AG09309 (cell line): Measurements from ENCODE around the gene EXOC4.
"Not testable (repeated sequence)": the region's sequence is repeated elsewhere in the genome, so short reads cannot be mapped to it uniquely, and the experiment has no call there.

Source experiments
- DNase-seq: peaks from one replicate; pipeline ENCODE4 v3.0.0-alpha.2; 2010; ENCODE audit warnings: low read depth
- H3K4me3 ChIP-seq: 2 replicates; pipeline ENCODE4 v1.5.1; 2011; ENCODE audit warnings: mild to moderate bottlenecking, low read depth, low read length, moderate library complexity; ENCODE audit not compliant: control insufficient read depth
- TF ChIP-seq, protein P1 (sequence below): IDR thresholded peaks from 2 replicates; pipeline ENCODE4 v1.5.1; 2011; ENCODE audit warnings: mild to moderate bottlenecking, low read depth, low read length, inconsistent platforms; ENCODE audit not compliant: insufficient read depth, control insufficient read depth; ENCODE audit errors: missing control alignments

EXOC4 gene

GRCh38 chr7:133273227-133273626 lies 20.3 kb downstream of the EXOC4 start:
- TF ChIP-seq, protein P1, sequence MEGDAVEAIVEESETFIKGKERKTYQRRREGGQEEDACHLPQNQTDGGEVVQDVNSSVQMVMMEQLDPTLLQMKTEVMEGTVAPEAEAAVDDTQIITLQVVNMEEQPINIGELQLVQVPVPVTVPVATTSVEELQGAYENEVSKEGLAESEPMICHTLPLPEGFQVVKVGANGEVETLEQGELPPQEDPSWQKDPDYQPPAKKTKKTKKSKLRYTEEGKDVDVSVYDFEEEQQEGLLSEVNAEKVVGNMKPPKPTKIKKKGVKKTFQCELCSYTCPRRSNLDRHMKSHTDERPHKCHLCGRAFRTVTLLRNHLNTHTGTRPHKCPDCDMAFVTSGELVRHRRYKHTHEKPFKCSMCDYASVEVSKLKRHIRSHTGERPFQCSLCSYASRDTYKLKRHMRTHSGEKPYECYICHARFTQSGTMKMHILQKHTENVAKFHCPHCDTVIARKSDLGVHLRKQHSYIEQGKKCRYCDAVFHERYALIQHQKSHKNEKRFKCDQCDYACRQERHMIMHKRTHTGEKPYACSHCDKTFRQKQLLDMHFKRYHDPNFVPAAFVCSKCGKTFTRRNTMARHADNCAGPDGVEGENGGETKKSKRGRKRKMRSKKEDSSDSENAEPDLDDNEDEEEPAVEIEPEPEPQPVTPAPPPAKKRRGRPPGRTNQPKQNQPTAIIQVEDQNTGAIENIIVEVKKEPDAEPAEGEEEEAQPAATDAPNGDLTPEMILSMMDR: no peak
- H3K4me3 ChIP-seq: no peak overlapping the region
- DNase-seq: no peak

DNA sequence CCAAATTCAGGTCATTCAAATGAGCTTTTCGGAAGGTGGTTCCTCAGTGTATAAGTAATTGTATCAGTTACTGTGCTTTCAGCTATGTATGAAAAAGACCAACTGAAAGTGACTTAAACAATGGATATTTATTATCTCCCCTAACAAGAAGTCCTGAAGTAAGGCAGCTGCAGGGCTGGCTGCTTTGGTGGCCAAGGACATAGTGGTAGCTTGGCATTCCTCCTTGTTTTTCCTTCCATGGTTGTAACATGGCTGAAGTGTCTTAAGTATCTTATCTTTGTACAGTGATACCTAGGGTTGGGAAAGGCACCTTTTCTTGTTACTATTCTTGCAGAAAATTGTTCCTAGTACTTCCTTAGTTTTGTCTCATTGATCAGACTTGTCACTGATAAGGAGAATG lies 21.4 kb downstream of the EXOC4 start:
- DNase-seq: no peak

DNA sequence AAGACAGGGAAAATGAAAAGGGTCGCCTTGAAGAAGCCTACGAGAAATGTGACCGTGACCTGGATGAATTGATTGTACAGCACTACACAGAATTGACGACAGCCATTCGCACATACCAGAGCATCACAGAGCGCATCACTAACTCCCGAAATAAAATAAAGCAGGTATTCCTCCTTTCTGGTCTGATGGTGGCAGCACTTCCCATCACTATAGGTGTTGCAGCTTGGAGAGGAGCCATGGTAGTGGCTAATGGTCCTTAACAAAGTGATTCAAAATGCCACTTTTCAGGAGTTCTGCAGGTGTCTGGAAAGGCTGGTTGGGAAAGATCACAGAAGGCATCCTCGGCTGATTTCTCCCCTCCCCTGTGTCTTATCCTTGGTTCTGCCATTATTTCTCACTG lies 22.1 kb downstream of the EXOC4 start:
- H3K4me3 ChIP-seq: no peak overlapping the region
- DNase-seq: no peak
- TF ChIP-seq, protein P1: no peak

More for the DNA sequence above, 21.4 kb downstream of the EXOC4 start:
- H3K4me3 ChIP-seq: no peak overlapping the region
- TF ChIP-seq, protein P1: no peak

GRCh38 chr7:133275446-133276095 lies 22.7 kb downstream of the EXOC4 start:
- TF ChIP-seq, protein P1: no peak

DNA sequence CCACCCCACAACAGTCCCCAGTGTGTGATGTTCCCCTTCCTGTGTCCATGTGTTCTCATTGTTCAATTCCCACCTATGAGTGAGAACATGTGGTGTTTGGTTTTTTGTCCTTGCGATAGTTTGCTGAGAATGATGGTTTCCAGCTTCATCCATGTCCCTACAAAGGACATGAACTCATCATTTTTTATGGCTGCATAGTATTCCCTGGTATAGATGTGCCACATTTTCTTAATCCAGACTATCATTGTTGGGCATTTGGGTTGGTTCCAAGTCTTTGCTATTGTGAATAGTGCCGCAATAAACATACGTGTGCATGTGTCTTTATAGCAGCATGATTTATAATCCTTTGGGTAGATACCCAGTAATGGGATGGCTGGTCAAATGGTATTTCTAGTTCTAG lies 26.1 kb downstream of the EXOC4 start:
- not testable (repeated sequence) for H3K4me3 ChIP-seq, DNase-seq

More at GRCh38 chr7:133275446-133276095, 22.7 kb downstream of the EXOC4 start:
- no peak overlapping the region for H3K4me3 ChIP-seq
- no peak for DNase-seq

DNA sequence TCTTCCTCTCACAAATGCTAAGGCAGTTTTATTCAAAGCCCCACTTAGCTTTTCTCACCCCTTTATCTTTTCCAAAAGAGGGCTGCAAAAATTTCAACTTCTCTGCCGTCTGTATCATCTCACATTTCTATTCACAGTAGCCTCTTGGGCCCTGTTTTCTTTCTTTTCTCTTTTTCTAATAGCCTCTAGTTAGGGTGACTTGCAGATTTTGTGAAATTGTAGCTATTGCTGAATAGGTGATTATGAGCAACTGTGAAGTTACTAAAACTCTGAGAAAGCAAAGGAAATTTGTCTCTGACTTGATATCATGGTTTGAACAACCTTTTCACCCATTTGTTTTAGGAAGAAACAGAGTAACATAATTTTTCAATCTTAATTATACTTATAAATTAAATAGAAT lies 29.2 kb downstream of the EXOC4 start:
- TF ChIP-seq, protein P1: no peak
- no peak for DNase-seq
- no peak overlapping the region for H3K4me3 ChIP-seq

GRCh38 chr7:133284092-133284491 lies 31.2 kb downstream of the EXOC4 start:
- no peak overlapping the region for H3K4me3 ChIP-seq
- TF ChIP-seq, protein P1: no peak
- no peak for DNase-seq
